ENCODE measurements around the gene MAIP1.

- TF ChIP-seq CTCF (IDR thresholded peaks at IDR 0.05) (peak in 2 of 6 experiments; percentile 9 to 32), POLR2AphosphoS5 (IDR thresholded peaks at IDR 0.05) (peak; percentile 45 to 85), POLR2A (IDR thresholded peaks at IDR 0.05) (peak in 3 of 4 donors; percentile 73 to 89 (median 82)), EP300 (IDR thresholded peaks at IDR 0.05) (no peak)
Measured at GRCh38 chr2:199911052-199911876, 44.1 kb upstream of the MAIP1 start, which contains the start of gene C2orf69.
